Endothelial cell of umbilical vein (primary cell): ENCODE results near the gene ERLIN1. TPM values are rescaled to one million over a fixed set of nuclear protein-coding genes. Genes with fewer than 3 reads are reported as not detected.

Source experiments
- BruUV-seq: library from RNA; stranded (reverse); fragments of 400-500 nt; replicated peaks from 2 replicates; lab custom pipeline; 2021; lab: Mats Ljungman, UMichigan
- CTCF ChIA-PET: fragments of 300-600, 350-600 bp; sonication (Branson Sonifier 250); formaldehyde crosslinking; loops from one replicate; lab custom pipeline; 2021; ENCODE audit warnings: antibody characterized with exemption, inconsistent platforms; lab: Charles Lee
- POLR2A ChIA-PET: fragments of 300-600, 350-600 bp; sonication (Branson Sonifier 250); formaldehyde crosslinking; loops from one replicate; lab custom pipeline; 2021; ENCODE audit warnings: antibody characterized with exemption, inconsistent platforms; lab: Charles Lee
- DNase-seq: peaks from one replicate; pipeline ENCODE4 v3.0.0-alpha.2; 2011; ENCODE audit warnings: low read depth, low spot score
- FAIRE-seq: peaks from 2 replicates; lab custom pipeline; 2011; peaks lifted over from hg19 to GRCh38; lab: Jason Lieb, UNC
- H2AFZ ChIP-seq: 2 replicates; pipeline ENCODE4 v1.6.0; 2012; ENCODE audit warnings: low read depth, low read length, control low read depth, inconsistent platforms
- H3K27ac ChIP-seq: 2 replicates; pipeline ENCODE4 v1.5.1; 2011; ENCODE audit warnings: low read depth, mild to moderate bottlenecking, control low read depth, low read length, moderate library complexity; ENCODE audit not compliant: insufficient read depth
- H3K27me3 ChIP-seq, 2 experiments: 2 replicates each; pipeline versions ENCODE4 v1.6.0 to v1.6.1; 2011; ENCODE audit warnings: low read length in 2 of 2, mixed read lengths in 1 of 2; ENCODE audit not compliant: control insufficient read depth in 2 of 2, insufficient read depth in 2 of 2
- H3K36me3 ChIP-seq, 2 experiments: 2 replicates in 1 of 2; 3 replicates in 1 of 2; pipeline ENCODE4 v1.5.1; 2011; ENCODE audit warnings: low read length in 2 of 2, mild to moderate bottlenecking in 1 of 2, moderate library complexity in 1 of 2; ENCODE audit not compliant: control insufficient read depth in 2 of 2, insufficient read depth in 2 of 2; ENCODE audit errors: extremely low read depth in 1 of 2
- H3K4me1 ChIP-seq: 3 replicates; pipeline ENCODE4 v1.5.1; 2011; ENCODE audit warnings: mild to moderate bottlenecking, low read length; ENCODE audit not compliant: control insufficient read depth, insufficient read depth; ENCODE audit errors: extremely low read depth
- H3K4me2 ChIP-seq: 2 replicates; pipeline ENCODE4 v1.6.1; 2011; ENCODE audit warnings: low read length, control low read depth, mixed read lengths; ENCODE audit not compliant: insufficient read depth
- H3K4me3 ChIP-seq, 3 experiments: fragments of 200-600 bp in 1 of 3; sonication (generic), shearing (Covaris generic) in 1 of 3; replicated peaks in 1 of 3; 2 replicates each; pipeline ENCODE4 v1.5.1; 2011 to 2016; ENCODE audit warnings: control low read depth in 3 of 3, low read length in 3 of 3, mild to moderate bottlenecking in 2 of 3, inconsistent platforms in 1 of 3, low read depth in 1 of 3, moderate library complexity in 1 of 3; ENCODE audit not compliant: insufficient read depth in 1 of 3
- H3K79me2 ChIP-seq: 2 replicates; pipeline ENCODE4 v1.6.0; 2012; ENCODE audit warnings: low read length, inconsistent platforms; ENCODE audit not compliant: control insufficient read depth, insufficient read depth
- H3K9ac ChIP-seq: replicated peaks from 2 replicates; pipeline ENCODE3; 2011; ENCODE audit warnings: low read length, control low read depth; ENCODE audit not compliant: insufficient read depth; ENCODE audit errors: extremely low read depth
- H3K9me1 ChIP-seq: replicated peaks from 3 replicates; pipeline ENCODE4 v1.6.0; 2011; ENCODE audit warnings: mild to moderate bottlenecking, low read length; ENCODE audit not compliant: control insufficient read depth, insufficient read depth; ENCODE audit errors: extremely low read depth
- H3K9me3 ChIP-seq: replicated peaks from 2 replicates; pipeline ENCODE4 v1.5.1; 2012; ENCODE audit warnings: low read length, inconsistent platforms; ENCODE audit not compliant: control insufficient read depth, insufficient read depth
- H4K20me1 ChIP-seq: replicated peaks from 2 replicates; pipeline ENCODE3; 2011; ENCODE audit warnings: mild to moderate bottlenecking, low read length; ENCODE audit not compliant: control insufficient read depth, insufficient read depth; ENCODE audit errors: extremely low read depth
- CTCF ChIP-seq, 2 donors: IDR thresholded peaks; 1 replicate in 1 of 2; 2 replicates in 1 of 2; pipeline ENCODE4 v1.5.1; 2011; ENCODE audit warnings: low read length in 2 of 2, mild to moderate bottlenecking in 2 of 2, moderate library complexity in 2 of 2, control low read depth in 1 of 2, inconsistent platforms in 1 of 2, low read depth in 1 of 2; ENCODE audit not compliant: insufficient read depth in 1 of 2; ENCODE audit errors: extremely low read depth in 1 of 2
- EZH2 ChIP-seq: IDR thresholded peaks from 2 replicates; pipeline ENCODE4 v1.6.1; 2012; ENCODE audit warnings: borderline replicate concordance, low read depth, mild to moderate bottlenecking, moderate library complexity, low read length, inconsistent platforms; ENCODE audit not compliant: severe bottlenecking
- FOS ChIP-seq: IDR thresholded peaks from 2 replicates; pipeline ENCODE4 v1.6.1; 2011; ENCODE audit warnings: mild to moderate bottlenecking, low read length, moderate library complexity, borderline replicate concordance; ENCODE audit not compliant: insufficient read depth
- GATA2 ChIP-seq: IDR thresholded peaks from 2 replicates; pipeline ENCODE4 v1.7.0; 2011; ENCODE audit warnings: low read depth, mild to moderate bottlenecking, moderate library complexity, mixed read lengths, low read length; ENCODE audit not compliant: insufficient read length, insufficient read depth
- JUN ChIP-seq: IDR thresholded peaks from 2 replicates; pipeline ENCODE4 v1.6.1; 2011; ENCODE audit warnings: borderline replicate concordance, low read depth; ENCODE audit not compliant: insufficient read length, insufficient read depth
- MAX ChIP-seq: IDR thresholded peaks from 2 replicates; pipeline ENCODE4 v1.6.1; 2011; ENCODE audit not compliant: insufficient read depth, insufficient read length
- MYC ChIP-seq: IDR thresholded peaks from one replicate; pipeline ENCODE4 v1.6.1; 2011; ENCODE audit warnings: mild to moderate bottlenecking, low read depth, low read length
- POLR2A ChIP-seq: IDR thresholded peaks from 2 replicates; pipeline ENCODE4 v1.6.1; 2012; ENCODE audit warnings: low read depth, mild to moderate bottlenecking, control low read depth, low read length
- dilution Hi-C: fragments of 300-500 bp; cut with MboI; formaldehyde crosslinking; loops from one replicate; pipeline ENCODE4 v1.15.0; 2019; ENCODE audit warnings: low sequenced_read_pairs; ENCODE audit not compliant: extremely low pct_ligation_motif_present
- intact Hi-C: fragments of 100-400 bp; cut with micrococcal nuclease; formaldehyde crosslinking; loops from one replicate; pipeline ENCODE4 v1.10.0; 2022
- polyA plus RNA-seq, 4 experiments: library from polyadenylated mRNA; depleted of rRNA in 3 of 4; stranded (reverse) in 3 of 4; unstranded in 1 of 4; fragments of >200 nt; gene quantifications; 2 replicates each; pipeline versions ENCODE4 v1.2.1 to v1.2.3, GENCODE V29; 2011 to 2012; ENCODE audit warnings: missing spikeins in 1 of 4
- total RNA-seq: library from RNA; stranded (reverse); gene quantifications from 2 replicates; pipeline ENCODE4 v1.2.3, GENCODE V29; 2021

The ERLIN1 gene
- total and polyA plus RNA-seq, 2 donors (not counting 3 experiments of a cell fraction or from before 2014, with no cell fraction given): 30.7 to 51.0 TPM

GRCh38 chr10:100216006-100216405 lies 30.2 kb upstream of the ERLIN1 start:
- no TSS peak for BruUV-seq
- dilution Hi-C loops: no loop called here
- no peaks in the 10 kb centered on the region for H3K9me1 ChIP-seq
- POLR2A ChIA-PET: no interaction called here
- H3K27ac ChIP-seq: no peak overlapping the region
- H3K4me2 ChIP-seq: no peak overlapping the region
- H3K9me3 ChIP-seq: no peaks in the 10 kb centered on the region
- no peak for TF ChIP-seq EZH2
- no peak for TF ChIP-seq MAX
- no peak for TF ChIP-seq MYC
- no peak for TF ChIP-seq POLR2A
- TF ChIP-seq FOS: no peak
- TF ChIP-seq GATA2: no peak
- no peak for TF ChIP-seq CTCF (IDR thresholded peaks at IDR 0.05; ENCODE audit: extremely low read depth in 1 of 2, insufficient read depth in 1 of 2, low read depth in 1 of 2, low read length in 2 of 2)
- TF ChIP-seq JUN: no peak
- intact Hi-C loops: no loop called here
- peaks cover 10 to 11% of the 10 kb centered on the region in 2 experiments for H3K36me3 ChIP-seq
- H3K9ac ChIP-seq: no peak overlapping the region
- CTCF ChIA-PET: interaction anchor here (1.1 to 1.2 kb wide), 3 partner anchors 12 to 370 kb away, joined by 3 read pairs; no protein-coding TSS in a partner anchor
- FAIRE-seq: no peak
- H3K4me3 ChIP-seq: no peak overlapping the region
- H3K79me2 ChIP-seq: no peaks in the 10 kb centered on the region
- H3K27me3 ChIP-seq: no peaks in the 10 kb centered on the region
- DNase-seq: no peak
- no peak overlapping the region for H2AFZ ChIP-seq
- no peaks in the 10 kb centered on the region for H4K20me1 ChIP-seq
- H3K4me1 ChIP-seq: no peaks in the 10 kb centered on the region
